HG03575 (cell line): Measurements from ENCODE around the gene SOAT2.

ENCODE experiments used
- ATAC-seq: cut with Tn5 transposase; IDR thresholded peaks from one replicate; pipeline ENCODE4 v1.9.1; 2021; ENCODE audit not compliant: unreplicated experiment, insufficient number of reproducible peaks, low FRiP score; ENCODE audit errors: extremely low read depth

The SOAT2 gene

DNA sequence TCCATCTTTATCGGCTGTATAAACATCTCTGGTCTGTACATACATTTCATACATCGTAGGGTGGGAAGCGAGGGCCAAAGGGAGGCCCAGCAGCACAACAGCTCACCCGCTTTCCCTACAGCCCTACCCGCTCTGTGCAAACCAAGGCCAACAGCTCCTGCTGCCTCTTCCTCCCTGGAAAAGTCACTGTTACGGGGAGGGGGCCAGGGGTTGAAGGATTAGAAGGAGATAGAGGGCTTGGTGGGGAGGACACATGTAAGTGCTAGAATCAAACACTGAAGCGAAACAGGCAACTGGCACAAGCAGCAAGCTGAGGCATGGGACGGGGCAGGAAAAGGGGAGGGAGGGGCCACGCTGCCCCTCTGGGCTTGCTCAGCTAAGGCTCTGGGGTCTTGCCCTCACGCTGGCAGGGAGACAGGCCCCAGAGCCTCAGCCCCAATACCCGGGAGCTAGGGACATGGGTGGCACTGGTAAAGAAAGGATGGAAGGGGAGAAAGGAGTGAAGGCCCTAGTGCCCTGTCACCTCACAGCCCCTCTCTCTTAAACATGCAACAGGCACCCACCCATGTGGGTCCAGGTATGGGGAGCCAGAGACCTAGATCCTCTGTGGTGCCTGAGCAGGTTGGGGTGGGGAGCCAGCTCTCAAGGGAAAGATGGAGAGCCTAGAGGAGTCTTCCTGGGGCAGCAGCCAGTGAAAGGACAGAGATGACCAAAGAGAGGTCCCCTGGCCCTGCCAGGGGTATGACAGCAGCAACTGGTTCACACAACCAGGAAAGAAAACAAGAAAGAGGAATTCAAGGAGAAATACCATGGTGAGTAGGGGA lies 38.5 kb upstream of the SOAT2 start:
- ATAC-seq, result no peak

DNA sequence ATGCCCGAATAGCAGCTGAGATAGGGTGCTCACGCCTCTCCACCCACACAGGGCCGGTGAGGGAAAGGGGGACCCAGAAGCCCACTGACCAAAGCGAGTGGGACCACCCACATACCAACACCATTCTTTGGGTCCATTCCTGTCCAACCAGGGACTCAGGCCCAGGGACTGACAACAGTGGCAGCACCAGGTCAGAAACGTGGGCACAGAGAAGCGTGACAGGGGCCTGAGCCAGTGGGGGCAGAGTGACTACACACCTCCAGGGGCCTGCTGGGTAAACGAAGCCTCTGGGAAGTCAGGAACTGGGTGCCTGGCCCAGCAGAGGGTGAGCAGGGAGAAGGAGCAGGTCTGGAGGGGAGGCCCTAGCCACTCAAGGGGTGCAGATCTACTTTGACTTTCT lies 37.8 kb upstream of the SOAT2 start:
- ATAC-seq, result no peak

DNA sequence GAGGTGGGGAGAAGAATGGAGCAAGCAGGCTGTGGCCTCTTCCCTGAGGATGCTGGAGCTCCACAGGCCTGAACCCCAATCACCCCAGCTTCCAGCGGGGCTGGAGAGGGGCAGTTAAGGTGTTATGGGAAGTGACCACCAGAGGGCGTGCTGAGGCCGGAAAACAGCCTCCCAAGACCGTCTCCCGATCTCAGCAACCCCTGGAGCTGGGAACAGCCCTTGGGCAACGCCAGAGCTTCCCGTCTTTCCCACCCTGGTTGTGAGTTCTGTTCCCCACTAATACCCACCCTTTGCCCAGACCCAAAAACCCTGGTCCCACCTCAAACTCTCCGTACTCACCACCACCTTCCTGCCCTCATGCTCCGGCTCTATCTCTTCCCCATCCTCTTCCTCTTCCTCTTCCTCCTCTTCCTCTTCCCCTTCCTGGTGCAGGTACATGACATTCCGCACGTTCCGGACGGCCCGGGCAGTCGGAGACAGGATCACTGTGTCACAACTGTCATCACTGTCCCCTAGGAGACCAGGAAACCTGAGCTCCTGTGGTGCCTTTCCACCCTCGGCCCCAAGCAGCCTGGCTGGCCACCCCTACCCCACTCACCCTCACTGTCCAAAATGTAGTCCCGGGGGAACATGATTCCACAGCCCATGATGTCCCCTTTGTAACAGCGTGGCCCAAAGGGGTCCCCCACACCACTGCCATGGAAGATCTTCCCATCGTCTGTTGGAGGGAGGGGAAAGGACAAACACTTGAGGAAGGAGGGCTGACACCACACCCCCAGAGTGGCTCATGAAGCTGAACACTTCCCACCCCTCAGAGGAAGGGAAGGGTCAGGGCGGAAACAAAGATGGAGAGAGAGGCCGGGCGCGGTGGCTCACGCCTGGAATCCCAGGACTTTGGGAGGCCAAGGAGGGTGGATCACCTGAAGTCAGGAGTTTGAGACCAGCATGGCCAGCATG lies 37.0 kb upstream of the SOAT2 start:
- no peak for ATAC-seq

DNA sequence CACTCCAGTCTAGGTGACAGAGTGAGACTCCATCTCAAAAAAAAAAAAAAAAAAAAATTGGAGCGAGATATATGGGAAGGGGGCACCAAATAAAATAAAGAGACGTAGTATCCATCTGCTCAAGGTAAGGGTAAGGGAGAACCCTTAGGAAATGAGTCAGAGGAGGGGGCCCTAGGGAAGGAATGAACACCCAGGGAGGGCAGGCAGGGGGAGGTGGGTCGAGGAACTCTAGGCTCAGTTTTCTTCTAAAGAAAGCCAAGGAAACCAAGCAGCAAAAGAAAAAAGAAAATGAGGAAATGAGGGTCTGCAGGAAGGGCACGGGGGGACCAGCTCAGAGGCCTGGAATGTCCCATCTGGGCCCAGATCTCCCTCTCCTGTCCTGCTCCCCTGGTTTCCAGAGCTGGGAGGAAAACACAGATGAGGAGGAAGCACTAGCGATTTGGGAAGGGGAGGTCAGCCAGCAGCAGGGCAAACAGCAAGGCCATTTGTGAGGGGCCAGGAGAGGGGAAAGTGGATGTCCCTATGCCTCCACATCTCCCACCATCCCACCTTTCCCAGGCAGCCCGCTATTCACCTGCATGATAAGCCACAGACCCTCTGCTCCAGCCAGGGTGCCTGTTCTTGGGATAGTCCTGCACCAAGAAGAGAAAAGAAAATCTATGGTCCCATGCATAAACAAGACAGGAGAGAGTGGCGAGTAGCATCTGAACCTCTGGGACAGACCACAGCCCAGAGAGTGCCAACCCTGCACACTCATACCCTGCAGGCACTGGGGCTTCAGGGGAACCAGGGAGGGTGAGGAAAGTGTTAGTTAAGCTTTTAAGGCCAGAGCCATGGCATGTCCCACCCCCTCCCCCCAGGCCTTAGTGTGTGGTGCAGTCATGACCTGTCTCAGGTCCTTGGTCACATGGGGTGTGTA lies 36.0 kb upstream of the SOAT2 start:
- no peak for ATAC-seq

DNA sequence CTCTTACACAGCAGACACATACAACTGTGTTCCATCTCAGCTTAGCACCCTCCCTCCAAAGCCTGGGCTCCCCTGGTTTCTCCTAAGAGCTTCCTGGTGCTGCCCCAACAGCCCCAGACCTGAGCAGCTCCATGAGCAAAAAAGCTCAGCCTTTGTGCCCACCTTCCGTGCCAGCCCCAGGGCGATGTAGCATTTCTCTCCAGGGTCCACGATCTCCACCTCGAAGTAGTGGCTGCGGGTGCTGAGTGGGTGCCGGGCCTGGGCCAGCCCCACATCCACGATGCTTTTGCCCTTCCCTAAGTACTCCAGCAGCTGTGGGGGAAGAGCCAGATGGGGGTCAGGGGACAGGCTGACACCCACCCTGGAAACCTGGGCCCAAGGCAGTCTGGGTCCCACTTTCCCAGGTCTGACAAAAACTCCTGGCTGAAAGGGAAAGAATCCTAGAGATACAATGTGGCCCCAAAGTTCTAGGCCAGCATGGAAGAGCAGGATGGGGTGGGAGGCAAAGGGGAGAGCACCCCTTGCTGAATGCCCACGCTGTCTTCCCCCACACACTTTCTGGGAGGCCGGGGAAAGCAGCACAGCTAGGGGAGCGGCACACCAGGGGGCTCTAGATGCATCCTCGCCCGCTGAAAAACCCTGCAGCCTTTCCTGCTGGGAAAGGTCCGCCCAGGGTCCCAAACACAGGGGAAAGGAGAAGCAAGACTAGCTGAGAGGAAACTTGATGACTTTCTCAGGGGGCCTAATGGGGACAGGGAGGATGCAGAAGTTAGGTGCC lies 35.1 kb upstream of the SOAT2 start:
- ATAC-seq, result no peak

DNA sequence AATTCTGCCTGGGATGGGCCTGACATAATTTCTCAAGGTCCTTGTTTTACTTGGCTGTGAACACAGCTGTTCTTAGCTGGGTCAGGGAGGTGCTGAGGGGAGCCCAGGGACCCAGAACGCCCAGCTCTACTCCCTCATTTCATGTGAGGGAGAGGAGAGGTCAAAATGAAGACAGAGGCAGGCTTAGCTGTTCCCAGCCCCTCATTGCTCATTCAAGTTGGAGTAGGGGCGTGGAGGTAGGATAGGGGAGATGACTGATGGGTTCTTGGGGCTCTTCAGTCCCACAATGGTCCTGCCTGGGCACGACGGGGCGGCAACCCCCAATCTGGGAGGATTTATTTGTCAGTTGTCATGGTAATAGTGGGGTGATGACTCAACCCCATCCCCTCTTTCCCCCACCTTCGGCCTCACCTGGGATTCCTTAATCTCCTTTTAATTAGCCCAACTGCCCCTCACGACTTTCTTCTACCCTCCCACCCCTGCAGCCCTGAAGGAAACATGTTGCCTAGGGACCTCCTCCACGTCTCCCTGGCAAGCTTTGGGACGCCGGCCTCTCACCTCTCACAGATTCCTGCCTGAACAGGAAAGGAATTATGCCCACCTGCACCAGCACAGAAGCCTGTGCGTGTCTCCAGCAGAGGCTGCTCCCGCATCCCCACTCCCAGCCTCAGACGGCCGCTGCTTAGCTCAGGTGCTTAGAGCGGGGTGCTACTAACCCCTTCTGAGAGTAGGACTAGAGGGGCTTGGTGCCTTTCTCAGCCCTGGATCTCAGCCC lies 34.3 kb upstream of the SOAT2 start:
- no peak for ATAC-seq

DNA sequence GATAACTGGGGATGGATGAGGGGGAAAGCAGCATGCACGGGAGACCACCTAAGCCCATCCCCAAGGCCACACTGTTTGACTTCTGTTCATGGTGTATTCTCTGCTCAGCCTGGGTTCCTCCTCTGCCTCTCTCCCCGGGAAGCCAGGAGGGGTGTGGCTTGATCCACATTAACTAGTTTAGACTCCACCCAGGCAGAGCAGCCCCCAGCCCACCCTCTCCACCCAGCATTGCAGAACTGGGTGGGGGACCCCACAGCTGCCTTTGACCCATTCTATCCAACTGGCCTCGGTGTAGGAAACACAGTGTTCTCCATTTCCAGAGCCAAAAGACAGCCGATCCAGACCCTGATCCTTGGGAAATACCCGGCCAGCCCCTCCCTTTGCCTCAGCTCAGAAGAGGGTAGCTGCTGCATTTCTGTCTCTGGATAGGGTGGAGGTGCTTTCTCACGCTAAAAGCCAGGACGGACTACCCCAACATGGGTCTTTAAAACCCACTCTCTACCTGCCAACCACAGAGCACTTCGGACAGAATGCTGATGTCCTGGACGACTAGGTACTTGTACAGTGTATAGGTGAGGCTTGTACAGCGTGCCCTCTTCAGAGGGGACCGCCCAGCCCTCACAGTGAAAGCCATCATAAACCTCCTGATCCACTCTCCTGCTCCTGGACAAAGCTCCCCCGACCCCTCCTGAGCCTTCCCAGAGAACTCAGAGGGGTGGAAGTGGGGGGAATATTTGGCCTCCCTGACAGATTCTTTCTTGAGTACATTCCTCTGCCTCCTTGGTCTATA lies 33.5 kb upstream of the SOAT2 start:
- no peak for ATAC-seq

DNA sequence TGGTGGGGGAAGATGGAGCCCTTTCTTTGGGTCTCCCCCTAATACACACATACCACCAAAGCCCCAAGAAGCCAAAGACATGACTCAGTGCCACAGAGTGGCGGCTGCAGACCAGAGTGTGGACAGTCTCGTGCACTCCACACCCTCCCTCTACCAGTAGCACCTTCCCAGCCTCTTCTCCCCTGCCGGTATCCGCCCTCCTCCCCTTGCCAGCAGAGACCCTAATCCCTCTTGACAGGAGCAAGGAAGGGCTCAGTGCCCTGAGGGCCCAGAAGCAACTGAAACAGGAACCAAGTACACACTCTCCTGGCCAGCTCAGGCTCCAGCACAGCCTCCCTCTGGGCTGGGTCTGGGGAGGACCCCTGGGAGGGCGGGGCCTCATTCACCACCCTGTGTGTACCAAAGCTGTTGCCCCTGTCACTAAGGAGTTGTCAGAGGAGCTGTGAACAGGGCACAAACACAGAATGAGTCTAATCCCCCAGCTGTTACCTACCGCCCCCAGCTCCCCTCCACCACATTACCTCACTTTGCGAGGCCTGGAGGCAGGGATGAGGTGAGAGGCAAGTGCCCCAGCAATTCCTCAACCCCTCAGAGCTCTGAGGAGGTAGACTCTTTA lies 32.3 kb upstream of the SOAT2 start:
- ATAC-seq, result no peak

DNA sequence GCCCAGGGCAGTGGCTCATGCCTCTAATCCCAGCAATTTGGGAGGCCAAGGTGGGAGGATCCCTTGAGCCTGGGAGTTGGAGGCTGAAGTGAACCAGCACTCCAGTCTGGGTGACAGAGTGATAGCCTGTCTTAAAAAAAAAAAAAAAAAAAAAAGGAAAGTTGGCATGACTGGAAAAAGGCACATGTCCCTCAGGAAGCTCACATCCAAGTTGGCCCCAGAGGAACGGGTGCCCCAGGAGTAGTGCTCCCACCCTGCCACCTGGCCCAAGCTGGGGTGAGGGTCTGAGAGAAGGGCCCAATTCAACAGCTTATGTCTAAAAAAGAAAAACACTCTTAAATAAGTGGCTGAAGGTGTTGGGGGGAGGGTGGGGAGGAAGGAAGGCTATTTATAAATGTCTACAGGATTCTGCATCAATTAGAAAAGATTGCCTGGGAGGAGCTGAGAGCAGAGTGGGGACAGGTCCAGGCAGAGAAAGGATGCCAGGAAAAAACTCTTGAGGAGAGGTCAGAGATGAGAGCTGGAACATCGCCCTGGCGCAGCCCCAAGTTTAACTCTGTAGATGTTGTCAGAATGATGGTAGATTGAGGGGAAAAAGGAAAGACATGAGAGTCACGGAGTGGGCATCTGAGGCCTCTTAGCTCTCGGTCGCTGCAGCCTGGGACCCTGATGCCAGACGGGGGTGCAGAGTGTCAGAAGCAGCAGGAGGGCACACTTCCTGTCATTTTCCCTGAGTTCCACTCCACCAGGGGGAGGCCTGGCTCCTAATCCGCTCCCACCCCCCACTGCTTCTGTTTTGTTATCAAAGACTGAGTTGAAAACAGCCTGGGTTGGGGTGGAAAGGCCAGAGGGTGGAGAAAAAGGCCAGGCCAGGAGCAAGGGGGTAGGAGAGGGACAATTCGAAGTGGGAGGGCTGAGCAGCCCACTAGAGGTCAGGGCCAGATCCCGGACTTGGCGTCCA lies 31.4 kb upstream of the SOAT2 start:
- ATAC-seq, result no peak

DNA sequence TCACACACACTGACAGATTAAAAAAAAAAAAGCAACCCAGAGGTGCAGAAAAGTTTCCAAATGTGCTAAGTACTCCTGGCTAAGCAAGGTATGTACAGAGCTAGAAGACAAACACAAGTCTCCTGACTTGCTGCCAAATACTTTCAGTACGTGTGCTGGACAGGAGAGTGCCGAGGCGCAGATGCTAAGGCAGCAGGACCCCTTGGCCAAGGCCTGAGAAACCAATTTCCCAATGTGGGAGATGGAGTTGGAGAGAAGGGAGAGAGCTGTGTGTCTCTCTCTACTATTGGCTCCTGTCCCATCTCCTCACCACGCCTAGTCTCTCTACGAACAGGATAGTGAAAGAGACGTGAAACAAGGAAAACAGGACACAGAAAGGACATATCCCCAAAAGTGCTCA lies 29.4 kb upstream of the SOAT2 start:
- no peak for ATAC-seq

DNA sequence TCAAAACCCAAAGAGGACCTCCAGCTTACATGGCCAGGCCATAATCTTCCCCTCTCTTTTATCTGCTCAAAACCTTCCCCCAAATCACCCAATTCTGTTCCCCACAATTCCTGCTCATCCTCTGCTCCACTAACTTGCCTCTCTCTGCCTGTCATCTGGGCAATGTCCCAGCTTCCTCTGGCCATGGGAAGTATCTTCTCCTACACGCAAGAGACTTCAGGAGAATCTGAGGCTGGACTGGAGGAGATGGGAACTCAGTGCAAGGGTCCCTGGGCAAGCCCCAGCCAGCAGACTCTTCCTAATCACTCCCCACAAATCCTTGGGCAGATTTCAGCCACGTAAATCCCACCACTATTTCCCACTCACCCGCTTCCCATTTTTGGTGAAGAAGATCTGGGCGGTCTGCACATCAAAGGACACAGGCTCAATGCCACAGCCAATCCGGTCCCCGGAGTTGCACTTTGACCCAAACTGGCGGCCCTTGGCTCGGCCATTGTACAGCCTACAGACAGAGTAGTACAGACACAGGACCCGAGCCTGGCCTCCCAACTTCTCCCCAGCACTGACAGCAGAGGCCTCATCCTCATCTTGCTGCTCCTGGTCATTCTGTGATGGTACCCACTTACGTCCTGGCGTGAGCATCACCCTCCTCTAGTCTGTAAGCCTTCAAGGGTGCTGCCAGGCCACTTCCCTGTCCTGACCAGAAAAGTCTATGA lies 28.8 kb upstream of the SOAT2 start:
- no peak for ATAC-seq

DNA sequence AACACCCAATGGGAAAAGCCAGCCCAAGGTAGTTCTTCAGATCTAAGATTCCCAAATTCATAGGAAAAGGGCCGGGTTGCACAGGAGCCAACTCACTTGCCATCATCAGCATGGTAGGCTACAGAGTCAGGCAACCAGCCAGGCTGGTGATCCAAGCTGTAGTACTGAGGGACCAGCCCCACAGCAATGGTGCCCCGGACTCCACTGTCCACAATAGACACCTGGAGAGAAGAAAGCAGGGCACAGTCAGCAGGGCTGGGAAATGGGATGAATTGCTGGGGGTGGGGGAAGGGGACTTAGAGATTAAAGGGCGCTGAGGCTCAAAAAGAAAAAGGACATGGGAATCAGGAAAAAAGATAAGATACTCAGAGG lies 28.3 kb upstream of the SOAT2 start:
- ATAC-seq, result no peak

DNA sequence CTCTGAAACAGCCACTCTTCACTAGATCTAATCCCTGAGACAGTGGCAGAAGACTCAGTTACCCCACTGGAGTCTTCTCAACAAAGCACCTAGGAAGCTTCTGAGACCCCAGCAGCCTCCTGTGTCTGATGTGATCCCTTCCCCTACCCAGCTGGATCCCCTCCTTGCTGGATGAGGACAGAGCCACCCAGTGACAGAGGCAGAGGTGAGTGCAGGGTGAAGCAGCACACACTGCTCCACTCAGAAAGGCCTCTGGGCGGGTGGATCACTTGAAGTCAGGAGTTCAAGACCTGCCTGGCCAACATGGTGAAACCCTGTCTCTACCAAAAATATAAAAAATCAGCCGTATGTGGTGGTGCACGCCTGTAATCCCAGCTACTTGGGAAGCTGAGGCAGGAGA lies 26.8 kb upstream of the SOAT2 start:
- no peak for ATAC-seq

DNA sequence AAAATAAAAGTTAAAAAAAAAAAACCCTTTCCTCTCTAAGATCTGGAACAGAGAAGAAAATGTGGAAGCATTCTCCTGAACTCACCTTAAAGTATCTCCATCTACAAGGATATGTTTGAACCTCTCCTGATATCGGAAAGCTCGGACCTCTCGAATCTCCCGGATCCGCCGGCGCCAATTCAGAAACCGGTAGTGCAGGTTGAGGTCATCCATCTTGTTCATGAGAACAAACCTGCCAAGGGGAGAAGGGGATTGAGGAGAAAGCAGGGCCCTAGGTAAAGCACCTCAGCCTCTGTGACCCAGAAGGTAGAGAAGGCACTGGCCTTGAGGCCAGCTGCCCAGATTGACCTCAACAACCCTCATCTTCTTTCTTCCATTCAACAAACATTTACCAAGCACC lies 26.3 kb upstream of the SOAT2 start:
- no peak for ATAC-seq
